ENCODE results near the gene HIPK3.

Gene HIPK3

DNA sequence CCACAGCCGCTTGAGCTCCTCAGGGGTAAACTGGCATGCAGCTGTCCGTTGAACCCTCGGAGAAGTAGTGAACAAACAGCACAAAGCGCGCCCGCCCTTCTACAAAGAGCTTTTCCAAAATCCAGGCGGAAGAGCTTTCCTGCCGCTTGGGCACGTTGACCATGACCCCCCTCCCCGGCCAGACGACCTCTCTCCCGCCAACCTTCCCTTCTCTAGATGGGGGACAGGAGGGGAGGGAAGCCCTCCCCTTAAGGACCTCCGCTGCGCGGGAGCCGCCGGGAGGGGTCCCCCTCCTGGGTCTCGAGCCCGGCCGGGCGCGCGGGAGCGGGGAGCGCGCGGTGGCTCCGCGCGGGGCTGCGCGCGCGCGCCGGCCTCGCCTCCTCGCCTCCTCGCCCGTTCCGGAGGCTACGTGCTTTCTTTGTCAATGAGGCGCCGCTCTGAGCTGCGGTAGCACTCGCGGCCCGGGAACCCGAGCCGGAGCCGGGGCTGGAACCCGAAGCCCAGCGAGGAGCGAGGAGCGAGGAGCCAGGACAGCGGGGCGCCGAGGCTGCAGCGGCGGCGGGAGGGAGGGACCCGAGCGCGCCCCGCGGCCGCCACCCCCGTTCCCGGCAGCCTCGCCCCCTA, 118.6 kb downstream of the HIPK3 start, which contains the start of gene KIAA1549L:
KIAA1549L (plus strand) TSS at position 421 of the 624 bp plus-strand sequence.
- TF ChIP-seq, protein P1, sequence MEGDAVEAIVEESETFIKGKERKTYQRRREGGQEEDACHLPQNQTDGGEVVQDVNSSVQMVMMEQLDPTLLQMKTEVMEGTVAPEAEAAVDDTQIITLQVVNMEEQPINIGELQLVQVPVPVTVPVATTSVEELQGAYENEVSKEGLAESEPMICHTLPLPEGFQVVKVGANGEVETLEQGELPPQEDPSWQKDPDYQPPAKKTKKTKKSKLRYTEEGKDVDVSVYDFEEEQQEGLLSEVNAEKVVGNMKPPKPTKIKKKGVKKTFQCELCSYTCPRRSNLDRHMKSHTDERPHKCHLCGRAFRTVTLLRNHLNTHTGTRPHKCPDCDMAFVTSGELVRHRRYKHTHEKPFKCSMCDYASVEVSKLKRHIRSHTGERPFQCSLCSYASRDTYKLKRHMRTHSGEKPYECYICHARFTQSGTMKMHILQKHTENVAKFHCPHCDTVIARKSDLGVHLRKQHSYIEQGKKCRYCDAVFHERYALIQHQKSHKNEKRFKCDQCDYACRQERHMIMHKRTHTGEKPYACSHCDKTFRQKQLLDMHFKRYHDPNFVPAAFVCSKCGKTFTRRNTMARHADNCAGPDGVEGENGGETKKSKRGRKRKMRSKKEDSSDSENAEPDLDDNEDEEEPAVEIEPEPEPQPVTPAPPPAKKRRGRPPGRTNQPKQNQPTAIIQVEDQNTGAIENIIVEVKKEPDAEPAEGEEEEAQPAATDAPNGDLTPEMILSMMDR (IDR thresholded peaks at IDR 0.05): no peak
- Histone ChIP-seq H3K27ac (no peak within 1 kb of the TSS), H3K4me3 (peak within 1 kb of the TSS; percentile 38 to 53), H3K27me3 (peaks cover 0 to 51% of the 10 kb centered on the region in 2 donors), H3K9me3 (no peaks in the 10 kb centered on the region), H3K36me3 (no peaks in the 10 kb centered on the region), H3K4me1 (peaks cover 0 to 18% (median 12%) of the 10 kb centered on the region in 4 donors)
- intact Hi-C loops (cut with DNase I; ENCODE audit: low total_unique reads): no loop called here
- DNase-seq: no peak

DNA sequence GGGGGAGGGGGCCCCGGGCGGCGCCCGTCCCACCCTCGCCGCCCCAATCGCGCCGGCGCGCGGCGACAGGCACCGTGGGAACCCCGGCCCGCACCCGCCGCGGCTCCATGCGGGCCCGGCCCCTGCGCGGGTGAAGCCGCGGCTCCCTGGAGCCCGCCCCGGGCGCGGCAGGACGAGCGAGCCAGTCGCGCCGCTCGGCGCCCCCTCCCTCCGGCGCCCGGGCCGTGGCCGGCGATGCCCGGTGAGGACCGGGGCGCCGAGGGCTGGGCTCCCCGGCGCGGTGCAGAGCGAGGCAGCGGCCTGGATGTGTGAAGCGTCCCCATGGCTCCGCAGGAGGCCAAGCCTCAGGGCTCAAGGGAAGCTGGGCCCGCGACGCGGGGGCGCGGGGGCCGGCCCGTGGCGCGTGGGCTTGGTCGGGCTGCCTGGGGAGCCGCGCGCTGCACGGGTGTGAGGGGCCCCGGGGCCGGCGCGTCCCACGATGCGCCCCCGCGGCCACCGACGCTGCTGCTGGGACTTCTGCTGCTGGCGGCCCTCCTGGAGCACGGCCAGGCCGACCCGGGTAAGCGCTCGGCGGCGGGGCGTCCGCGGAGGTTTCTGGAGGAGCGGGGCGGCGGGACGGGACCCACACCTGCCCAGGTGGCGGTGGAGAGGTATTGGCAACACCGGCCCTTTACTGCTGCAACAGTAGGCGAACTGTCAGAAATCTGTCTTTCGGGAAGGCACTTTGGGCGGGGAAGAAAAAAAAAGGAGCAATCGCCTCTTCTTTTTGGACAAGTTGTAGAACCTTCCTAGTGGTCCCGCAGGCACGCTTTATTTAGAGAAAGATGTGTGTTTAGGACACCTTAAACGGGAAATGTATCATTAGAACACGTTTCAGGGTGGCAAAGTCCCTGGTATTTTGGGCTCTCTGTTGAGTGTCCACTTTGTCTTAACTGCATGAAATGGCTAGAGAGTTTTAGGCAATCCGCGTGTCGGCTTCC, 119.4 kb downstream of the HIPK3 start:
- Histone ChIP-seq H3K36me3 (no peaks in the 10 kb centered on the region), H3K9me3 (no peaks in the 10 kb centered on the region), H3K4me1 (peaks cover 0 to 18% (median 12%) of the 10 kb centered on the region in 4 donors), H3K4me3 (peak overlapping the region; percentile 38 to 53), H3K27ac (no peak overlapping the region), H3K27me3 (peaks cover 0 to 50% of the 10 kb centered on the region in 2 donors)
- no peak for DNase-seq
- intact Hi-C loops (cut with DNase I; ENCODE audit: low total_unique reads): no loop called here
- TF ChIP-seq, protein P1 (IDR thresholded peaks at IDR 0.05): no peak

DNA sequence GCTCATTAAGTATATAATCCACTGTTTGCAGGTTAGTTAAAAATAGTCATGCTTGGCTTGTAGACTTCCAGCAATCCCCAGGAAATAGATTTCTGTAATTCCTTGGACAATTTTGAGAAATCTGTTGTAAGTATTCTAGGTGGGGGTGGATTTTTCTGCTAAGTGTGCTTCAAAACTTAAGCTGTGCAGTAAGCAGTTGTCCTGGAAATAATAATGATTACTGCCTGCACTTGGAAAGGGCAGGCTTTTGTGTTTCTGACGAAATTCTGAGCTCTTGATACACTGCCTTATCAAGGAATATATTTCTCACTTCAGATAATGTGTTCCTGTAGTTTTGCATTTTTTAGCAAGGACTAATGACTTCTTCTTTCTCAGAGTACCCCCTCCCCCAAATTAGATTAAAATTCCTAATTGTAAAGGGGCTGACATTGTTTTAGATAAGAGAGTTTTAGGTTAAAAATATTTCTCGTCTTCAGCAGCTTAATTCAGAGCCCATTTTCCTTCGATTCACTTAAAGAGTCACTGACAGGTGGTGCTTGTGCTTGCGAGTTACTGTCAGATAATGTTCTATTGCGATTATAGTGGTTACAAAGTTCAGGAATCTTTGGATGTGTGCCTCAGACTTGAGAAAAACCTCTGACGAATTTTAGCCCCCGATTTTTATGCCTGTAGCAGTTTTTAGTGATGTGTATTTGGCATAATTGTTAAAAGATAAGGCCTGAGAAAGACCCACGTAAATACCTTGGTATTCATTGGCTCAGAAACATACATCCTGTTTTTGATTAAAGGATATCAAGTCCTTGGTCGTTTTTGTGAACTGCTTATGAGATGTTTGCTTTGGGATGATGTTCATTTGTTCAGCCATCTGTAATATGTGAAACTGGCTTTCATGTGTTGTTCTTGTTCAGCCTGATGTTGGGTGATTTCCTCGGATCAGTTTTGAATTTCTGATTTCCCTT, 120.5 kb downstream of the HIPK3 start:
- intact Hi-C loops (cut with DNase I; ENCODE audit: low total_unique reads): no loop called here
- Histone ChIP-seq H3K27me3 (peaks cover 0 to 50% of the 10 kb centered on the region in 2 donors), H3K27ac (no peak overlapping the region), H3K9me3 (no peaks in the 10 kb centered on the region), H3K4me3 (no peak overlapping the region), H3K4me1 (peaks cover 0 to 18% (median 12%) of the 10 kb centered on the region in 4 donors), H3K36me3 (no peaks in the 10 kb centered on the region)
- TF ChIP-seq, protein P1 (IDR thresholded peaks at IDR 0.05): no peak
- DNase-seq: no peak

DNA sequence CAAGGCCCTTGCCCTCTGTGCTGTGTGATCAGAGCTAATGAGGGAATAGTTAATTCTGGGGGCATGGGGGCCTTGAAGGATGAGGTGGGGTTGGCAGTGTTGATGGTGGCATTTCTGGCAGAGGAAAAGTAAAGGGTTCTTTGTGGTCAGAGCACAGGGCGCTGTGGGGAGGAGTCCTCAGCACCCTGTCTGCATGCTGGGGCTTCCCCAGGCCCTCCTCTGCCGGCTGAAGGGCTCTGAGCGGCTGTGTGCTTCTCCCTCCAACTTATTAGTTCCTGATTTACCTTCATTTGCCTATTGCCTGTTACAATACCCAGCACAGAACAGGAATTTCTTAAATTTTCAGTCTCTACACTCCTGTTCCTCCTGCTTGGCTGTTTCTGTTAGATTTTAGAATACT, 122.8 kb downstream of the HIPK3 start:
- Histone ChIP-seq H3K36me3 (no peaks in the 10 kb centered on the region), H3K4me3 (no peak overlapping the region), H3K27me3 (peaks cover 0 to 31% of the 10 kb centered on the region in 2 donors), H3K4me1 (peaks cover 0 to 18% (median 12%) of the 10 kb centered on the region in 4 donors), H3K9me3 (no peaks in the 10 kb centered on the region), H3K27ac (no peak overlapping the region)
- no peak for DNase-seq
- intact Hi-C loops (cut with DNase I; ENCODE audit: low total_unique reads): no loop called here
- TF ChIP-seq, protein P1 (IDR thresholded peaks at IDR 0.05): no peak

Data from tibial artery (tissue), 4 donors.